ENCODE data around the gene MPP1.

The MPP1 gene

DNA sequence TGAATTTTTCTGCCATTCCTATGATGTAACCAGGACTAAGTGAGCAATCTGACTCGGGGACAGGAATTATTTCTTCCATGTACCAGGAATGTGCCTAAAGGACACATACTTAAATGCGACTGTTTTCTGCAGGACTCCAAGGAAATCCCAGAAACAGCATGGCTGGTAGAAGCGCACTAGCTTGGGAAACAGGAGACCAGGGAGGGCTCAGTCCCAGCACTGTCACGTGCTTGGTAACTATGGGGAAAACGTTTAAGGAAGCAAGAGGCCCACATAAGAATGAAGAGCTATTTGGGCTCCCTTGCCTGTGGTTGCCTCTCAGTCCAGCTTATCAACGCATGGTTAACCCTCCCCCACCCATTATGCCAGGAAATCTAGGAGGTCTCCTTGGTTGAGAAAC, 19.6 kb downstream of the MPP1 start:
- H3K9ac ChIP-seq (ENCODE audit: low read length), result no peak overlapping the region
- no peaks in the 10 kb centered on the region for H3K9me3 ChIP-seq (ENCODE audit: control insufficient read depth, low read length)
- H3K4me1 ChIP-seq (ENCODE audit: control insufficient read depth, insufficient read depth, low read length), result no peaks in the 10 kb centered on the region
- H3K36me3 ChIP-seq (ENCODE audit: control insufficient read depth, insufficient read depth, low read length), result no peaks in the 10 kb centered on the region
- no peak overlapping the region for H3K4me3 ChIP-seq (ENCODE audit: low read length)
- H3K27me3 ChIP-seq (ENCODE audit: control insufficient read depth, insufficient read depth, low read length), result no peaks in the 10 kb centered on the region

DNA sequence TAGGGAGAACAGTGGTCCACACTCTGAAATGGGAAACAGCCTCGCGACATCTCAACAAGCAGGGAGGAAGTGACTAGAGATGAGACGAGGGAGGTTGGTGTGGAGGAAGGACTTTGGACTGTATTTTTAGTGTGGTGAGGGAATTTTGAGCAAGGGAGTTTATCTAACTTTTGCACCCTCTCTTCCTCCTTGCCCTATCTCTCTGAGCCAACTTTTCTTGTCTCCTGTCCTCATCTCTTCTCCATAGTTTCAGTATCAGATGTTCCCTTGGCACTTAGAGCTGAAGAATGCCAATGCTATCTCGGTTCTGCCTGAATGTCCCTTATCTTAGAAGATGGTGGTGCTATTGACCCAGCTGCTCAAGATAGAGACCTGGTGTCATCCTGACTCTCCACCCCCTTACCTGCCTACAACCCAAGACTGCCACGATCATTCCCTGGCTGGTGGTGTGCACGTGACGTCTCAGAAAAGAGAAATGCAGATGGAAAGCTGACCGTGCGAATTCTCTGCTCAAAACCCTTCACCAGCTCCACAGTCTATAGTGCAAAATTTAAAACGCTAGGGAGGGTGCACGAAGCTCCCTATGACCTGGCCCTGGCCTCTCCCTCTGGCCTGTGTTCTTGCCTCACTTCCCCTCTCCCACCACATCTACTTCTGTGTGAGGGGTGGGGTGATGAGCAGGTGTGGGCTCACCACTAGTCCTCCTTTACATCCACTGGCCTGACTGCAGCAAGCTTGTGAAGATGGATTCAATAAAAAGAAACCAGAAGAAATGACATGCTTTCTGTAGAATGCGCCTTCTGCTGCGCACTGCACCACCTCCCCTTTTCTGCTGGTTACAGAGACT, 20.9 kb downstream of the MPP1 start:
- no peaks in the 10 kb centered on the region for H3K27me3 ChIP-seq (ENCODE audit: control insufficient read depth, insufficient read depth, low read length)
- H3K4me1 ChIP-seq (ENCODE audit: control insufficient read depth, insufficient read depth, low read length), result no peaks in the 10 kb centered on the region
- H3K9ac ChIP-seq (ENCODE audit: low read length), result no peak overlapping the region
- H3K36me3 ChIP-seq (ENCODE audit: control insufficient read depth, insufficient read depth, low read length), result no peaks in the 10 kb centered on the region
- H3K9me3 ChIP-seq (ENCODE audit: control insufficient read depth, low read length), result no peaks in the 10 kb centered on the region
- H3K4me3 ChIP-seq (ENCODE audit: low read length), result no peak overlapping the region

DNA sequence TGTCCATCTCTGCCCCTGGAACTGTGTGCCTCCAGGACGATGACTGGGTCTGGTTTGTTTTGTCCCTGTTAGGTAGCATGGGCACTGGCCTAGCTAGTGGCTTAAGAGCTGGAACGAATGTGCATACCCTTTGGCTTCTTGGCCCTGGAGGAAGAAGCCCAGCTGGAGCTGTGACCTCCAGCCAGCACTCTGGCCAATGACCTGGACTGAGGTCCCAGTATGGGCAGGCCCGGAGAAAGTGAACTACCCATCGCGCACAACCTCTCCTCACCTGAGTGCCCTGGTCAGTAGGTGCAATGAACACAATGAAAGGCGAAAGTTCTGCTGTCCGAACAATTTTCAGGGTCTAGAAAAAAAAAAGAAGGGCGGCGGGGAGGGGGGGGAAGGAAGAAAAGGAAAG, 24.3 kb downstream of the MPP1 start:
- no peaks in the 10 kb centered on the region for H3K4me1 ChIP-seq (ENCODE audit: control insufficient read depth, insufficient read depth, low read length)
- no peaks in the 10 kb centered on the region for H3K9me3 ChIP-seq (ENCODE audit: control insufficient read depth, low read length)
- no peak overlapping the region for H3K9ac ChIP-seq (ENCODE audit: low read length)
- H3K27me3 ChIP-seq (ENCODE audit: control insufficient read depth, insufficient read depth, low read length), result no peaks in the 10 kb centered on the region
- no peak overlapping the region for H3K4me3 ChIP-seq (ENCODE audit: low read length)
- H3K36me3 ChIP-seq (ENCODE audit: control insufficient read depth, insufficient read depth, low read length), result no peaks in the 10 kb centered on the region

DNA sequence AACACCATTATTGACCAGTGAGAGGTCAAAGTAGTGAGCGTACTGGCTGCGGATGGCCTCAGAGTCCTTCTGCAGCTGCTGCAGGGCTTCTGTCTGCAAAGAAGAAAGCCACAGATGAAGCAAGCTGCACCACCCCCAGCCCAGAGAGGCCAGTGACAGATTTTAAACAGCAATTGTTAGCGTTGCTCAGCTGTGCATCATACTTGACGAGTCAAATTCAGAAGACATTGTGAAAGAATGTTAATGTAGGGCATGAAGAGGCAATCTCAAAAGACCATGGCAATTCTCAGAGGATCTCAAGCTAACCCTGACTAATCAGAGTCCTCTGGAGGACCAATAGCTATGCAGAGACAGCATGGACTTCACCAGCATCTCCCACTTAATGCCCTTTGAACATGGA, 26.0 kb downstream of the MPP1 start:
- H3K27me3 ChIP-seq (ENCODE audit: control insufficient read depth, insufficient read depth, low read length), result no peaks in the 10 kb centered on the region
- H3K4me3 ChIP-seq (ENCODE audit: low read length), result no peak overlapping the region
- H3K36me3 ChIP-seq (ENCODE audit: control insufficient read depth, insufficient read depth, low read length), result peaks cover under 1% of the 10 kb centered on the region

DNA sequence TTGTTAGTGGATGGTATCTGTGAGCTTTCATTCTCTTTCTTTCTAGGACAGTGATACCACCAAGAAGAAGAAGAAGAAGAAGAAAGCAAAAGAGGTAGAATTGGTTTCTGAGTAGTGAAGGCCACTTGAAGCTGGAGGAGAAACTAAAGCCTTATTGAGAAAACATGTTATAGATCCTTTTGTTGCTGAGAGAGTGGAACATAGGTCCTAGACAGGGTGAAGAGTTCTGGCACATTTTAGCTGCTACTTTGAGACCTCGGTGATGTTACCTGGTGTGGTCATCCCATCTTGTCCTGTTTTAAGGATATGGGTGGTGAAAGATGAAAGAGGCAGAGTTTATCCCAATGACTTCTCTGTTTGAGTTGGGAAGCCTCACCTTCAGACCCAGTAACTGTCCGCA, 28.5 kb downstream of the MPP1 start:
- Histone ChIP-seq H3K4me3 (ENCODE audit: low read length) (no peak overlapping the region), H3K27me3 (ENCODE audit: control insufficient read depth, insufficient read depth, low read length) (no peaks in the 10 kb centered on the region), H3K9ac (ENCODE audit: low read length) (no peak overlapping the region), H3K36me3 (ENCODE audit: control insufficient read depth, insufficient read depth, low read length) (peaks cover 5% of the 10 kb centered on the region), H3K9me3 (ENCODE audit: control insufficient read depth, low read length) (no peaks in the 10 kb centered on the region), H3K4me1 (ENCODE audit: control insufficient read depth, insufficient read depth, low read length) (no peaks in the 10 kb centered on the region)

More for the DNA sequence above, 26.0 kb downstream of the MPP1 start:
- H3K9ac ChIP-seq (ENCODE audit: low read length), result no peak overlapping the region
- H3K4me1 ChIP-seq (ENCODE audit: control insufficient read depth, insufficient read depth, low read length), result no peaks in the 10 kb centered on the region
- no peaks in the 10 kb centered on the region for H3K9me3 ChIP-seq (ENCODE audit: control insufficient read depth, low read length)

DNA sequence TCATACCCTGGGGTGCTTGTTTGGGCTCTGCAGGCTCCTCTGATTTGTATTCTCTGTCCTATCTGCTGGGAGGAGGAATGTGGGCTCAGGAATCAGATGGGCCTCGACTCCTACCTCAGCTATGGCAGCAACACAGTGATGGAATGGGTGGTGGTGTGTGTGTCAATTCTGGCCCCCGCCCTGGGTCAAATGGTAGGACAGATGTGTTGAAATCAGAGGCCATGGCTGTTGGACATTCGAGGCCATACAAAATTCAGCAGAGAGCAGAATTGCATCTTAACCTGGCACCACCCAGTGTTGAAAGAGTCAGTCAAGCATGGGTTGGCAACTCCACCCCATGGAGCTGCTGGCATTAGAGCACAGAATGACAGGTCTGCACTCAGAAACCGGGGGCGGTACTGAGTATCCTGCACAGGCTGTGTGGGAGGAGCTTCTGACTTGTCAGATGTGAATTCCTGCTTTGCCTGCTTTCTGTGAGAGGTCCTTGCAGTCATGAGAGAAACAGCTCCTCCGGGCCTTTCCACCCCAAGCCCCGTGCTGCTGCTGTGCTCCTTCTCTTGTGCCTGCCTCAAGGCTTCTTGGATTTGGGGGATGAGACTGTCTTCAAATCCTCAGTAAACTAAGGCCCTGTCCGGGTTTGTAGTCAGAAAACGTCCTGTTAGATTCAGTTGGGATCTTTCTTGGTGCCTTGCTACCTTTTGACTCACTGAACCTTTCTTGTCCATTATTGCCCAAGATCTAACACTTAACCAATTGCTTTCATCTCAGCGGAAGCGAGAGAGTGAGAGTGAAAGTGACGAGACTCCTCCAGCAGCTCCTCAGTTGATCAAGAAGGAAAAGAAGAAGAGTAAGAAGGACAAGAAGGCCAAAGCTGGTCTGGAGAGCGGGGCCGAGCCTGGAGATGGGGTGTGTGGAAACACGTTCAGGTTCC, 29.6 kb downstream of the MPP1 start:
- no peak overlapping the region for H3K9ac ChIP-seq (ENCODE audit: low read length)
- peaks cover 5% of the 10 kb centered on the region for H3K36me3 ChIP-seq (ENCODE audit: control insufficient read depth, insufficient read depth, low read length)

DNA sequence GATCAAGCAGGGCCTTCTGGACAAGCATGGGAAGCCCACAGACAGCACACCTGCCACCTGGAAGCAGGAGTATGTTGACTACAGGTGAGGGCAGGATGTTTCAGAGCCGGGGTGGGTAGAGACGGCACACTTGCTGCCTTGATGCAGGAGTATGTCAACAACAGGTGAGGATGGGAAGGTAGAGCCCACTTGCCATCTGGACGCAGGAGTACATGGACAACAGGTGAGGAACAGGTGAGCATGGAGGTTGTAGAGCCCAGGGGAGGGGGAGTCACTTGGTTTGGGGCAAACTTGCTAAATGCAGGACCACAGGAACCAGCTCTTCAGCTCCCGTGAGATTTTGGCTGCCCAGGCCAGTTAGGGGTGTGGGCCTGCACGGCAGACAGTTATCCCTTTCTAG, 30.7 kb downstream of the MPP1 start:
- H3K9me3 ChIP-seq (ENCODE audit: control insufficient read depth, low read length), result no peaks in the 10 kb centered on the region
- H3K36me3 ChIP-seq (ENCODE audit: control insufficient read depth, insufficient read depth, low read length), result peaks cover 5% of the 10 kb centered on the region
- no peaks in the 10 kb centered on the region for H3K27me3 ChIP-seq (ENCODE audit: control insufficient read depth, insufficient read depth, low read length)
- H3K4me3 ChIP-seq (ENCODE audit: low read length), result no peak overlapping the region
- no peaks in the 10 kb centered on the region for H3K4me1 ChIP-seq (ENCODE audit: control insufficient read depth, insufficient read depth, low read length)
- no peak overlapping the region for H3K9ac ChIP-seq (ENCODE audit: low read length)

More for the DNA sequence above, 29.6 kb downstream of the MPP1 start:
- Histone ChIP-seq H3K4me3 (ENCODE audit: low read length) (no peak overlapping the region), H3K9me3 (ENCODE audit: control insufficient read depth, low read length) (no peaks in the 10 kb centered on the region), H3K4me1 (ENCODE audit: control insufficient read depth, insufficient read depth, low read length) (no peaks in the 10 kb centered on the region), H3K27me3 (ENCODE audit: control insufficient read depth, insufficient read depth, low read length) (no peaks in the 10 kb centered on the region)

DNA sequence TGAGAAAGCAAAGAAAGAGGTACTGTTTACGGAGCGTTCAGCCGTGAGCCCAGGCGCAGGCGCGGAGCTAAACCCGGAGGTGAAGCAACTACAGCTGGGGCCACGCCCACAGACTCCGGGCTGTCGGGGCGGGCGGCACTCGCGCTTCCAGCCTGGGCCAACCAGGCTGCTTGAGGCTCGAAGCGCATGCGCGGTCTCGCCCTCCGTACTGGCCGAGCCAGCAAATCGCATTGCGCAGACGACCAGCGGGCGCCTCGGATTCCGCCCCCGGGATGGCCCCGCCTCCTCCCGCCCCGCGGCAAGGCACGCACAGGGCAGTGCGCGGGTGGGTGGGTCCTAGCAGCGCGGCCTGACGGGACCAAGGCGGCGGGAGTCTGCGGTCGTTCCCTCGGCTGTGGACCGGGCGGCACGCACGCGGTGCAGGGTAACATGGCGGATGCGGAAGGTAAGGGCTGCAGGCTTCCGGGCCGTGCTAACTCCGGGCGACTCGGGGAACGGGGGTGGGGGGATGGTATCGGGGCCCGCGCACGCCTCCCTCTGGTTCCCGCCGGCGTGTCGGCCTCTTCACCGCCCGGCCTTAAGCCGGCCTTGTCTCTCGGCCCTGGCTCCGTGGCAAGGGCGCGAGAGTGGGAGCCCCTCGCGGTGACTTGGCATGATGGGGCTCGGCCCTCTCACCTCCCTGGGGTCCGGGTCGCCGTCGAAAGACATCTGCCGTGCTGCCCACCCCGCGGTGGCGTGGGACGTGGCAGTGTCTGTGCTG, 42.6 kb downstream of the MPP1 start, which contains the start of gene DKC1:
Gene DKC1 (plus strand): TSS at position 328 of the 760 bp plus-strand sequence. CDS start 102 bp downstream, at position 430.
- H3K36me3 ChIP-seq (ENCODE audit: control insufficient read depth, insufficient read depth, low read length), result no peaks in the 10 kb centered on the region
- H3K9ac ChIP-seq (ENCODE audit: low read length), result peak within 1 kb of the TSS; percentile 57
- H3K4me3 ChIP-seq (ENCODE audit: low read length), result peak within 1 kb of the TSS; percentile 46
- no peaks in the 10 kb centered on the region for H3K4me1 ChIP-seq (ENCODE audit: control insufficient read depth, insufficient read depth, low read length)
- no peaks in the 10 kb centered on the region for H3K27me3 ChIP-seq (ENCODE audit: control insufficient read depth, insufficient read depth, low read length)
- no peaks in the 10 kb centered on the region for H3K9me3 ChIP-seq (ENCODE audit: control insufficient read depth, low read length)

DNA sequence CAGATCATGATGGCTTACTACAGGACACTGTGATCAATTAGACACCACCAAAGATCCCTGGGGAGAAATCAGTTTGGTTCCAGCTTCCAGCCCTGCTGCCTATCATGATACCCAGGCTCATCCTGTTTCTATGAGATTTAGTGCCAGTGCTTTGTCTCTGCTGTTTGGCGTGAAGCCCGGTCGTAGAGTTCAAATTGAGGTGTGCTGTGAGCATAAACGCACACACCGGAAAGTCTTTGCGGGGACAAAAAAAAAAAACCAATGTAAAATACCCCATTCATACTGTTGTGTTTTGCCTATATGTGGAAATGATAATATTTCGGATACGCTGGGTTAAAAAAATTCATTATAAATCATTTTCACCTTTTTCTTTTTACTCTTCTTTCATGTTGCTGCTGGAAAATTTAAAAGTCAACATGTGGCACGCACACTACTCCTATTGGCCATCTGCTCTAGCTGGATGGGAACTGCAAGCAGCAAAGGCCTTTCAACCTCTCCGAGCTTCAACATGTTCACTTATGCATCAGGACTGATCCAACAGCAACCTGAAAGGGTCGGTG, 43.2 kb downstream of the MPP1 start:
- peak overlapping the region; percentile 47 for H3K9ac ChIP-seq (ENCODE audit: low read length)
- no peaks in the 10 kb centered on the region for H3K9me3 ChIP-seq (ENCODE audit: control insufficient read depth, low read length)
- H3K27me3 ChIP-seq (ENCODE audit: control insufficient read depth, insufficient read depth, low read length), result no peaks in the 10 kb centered on the region
- no peaks in the 10 kb centered on the region for H3K36me3 ChIP-seq (ENCODE audit: control insufficient read depth, insufficient read depth, low read length)
- no peaks in the 10 kb centered on the region for H3K4me1 ChIP-seq (ENCODE audit: control insufficient read depth, insufficient read depth, low read length)
- H3K4me3 ChIP-seq (ENCODE audit: low read length), result no peak overlapping the region

DNA sequence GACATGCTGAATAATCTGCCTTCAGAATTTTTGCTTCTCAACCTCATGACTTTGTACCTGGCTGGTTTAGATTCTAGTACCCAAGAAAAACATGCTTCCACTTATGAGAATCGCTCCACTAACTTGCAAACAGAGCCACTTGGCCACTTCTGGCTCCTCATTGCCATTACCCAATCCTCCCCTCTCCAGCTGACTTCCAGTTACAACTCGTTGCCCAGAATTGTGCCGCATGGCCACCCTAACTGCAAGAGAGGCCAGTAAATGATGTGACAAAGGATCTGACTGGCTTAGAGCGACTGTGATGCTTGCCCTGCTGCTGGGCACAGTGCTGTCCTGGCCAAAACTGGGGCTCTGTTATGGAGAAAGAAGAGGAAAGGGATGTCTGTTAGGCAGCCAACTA, 46.6 kb downstream of the MPP1 start:
- Histone ChIP-seq H3K4me3 (ENCODE audit: low read length) (no peak overlapping the region), H3K36me3 (ENCODE audit: control insufficient read depth, insufficient read depth, low read length) (no peaks in the 10 kb centered on the region), H3K4me1 (ENCODE audit: control insufficient read depth, insufficient read depth, low read length) (no peaks in the 10 kb centered on the region), H3K9me3 (ENCODE audit: control insufficient read depth, low read length) (no peaks in the 10 kb centered on the region), H3K9ac (ENCODE audit: low read length) (no peak overlapping the region), H3K27me3 (ENCODE audit: control insufficient read depth, insufficient read depth, low read length) (no peaks in the 10 kb centered on the region)

DNA sequence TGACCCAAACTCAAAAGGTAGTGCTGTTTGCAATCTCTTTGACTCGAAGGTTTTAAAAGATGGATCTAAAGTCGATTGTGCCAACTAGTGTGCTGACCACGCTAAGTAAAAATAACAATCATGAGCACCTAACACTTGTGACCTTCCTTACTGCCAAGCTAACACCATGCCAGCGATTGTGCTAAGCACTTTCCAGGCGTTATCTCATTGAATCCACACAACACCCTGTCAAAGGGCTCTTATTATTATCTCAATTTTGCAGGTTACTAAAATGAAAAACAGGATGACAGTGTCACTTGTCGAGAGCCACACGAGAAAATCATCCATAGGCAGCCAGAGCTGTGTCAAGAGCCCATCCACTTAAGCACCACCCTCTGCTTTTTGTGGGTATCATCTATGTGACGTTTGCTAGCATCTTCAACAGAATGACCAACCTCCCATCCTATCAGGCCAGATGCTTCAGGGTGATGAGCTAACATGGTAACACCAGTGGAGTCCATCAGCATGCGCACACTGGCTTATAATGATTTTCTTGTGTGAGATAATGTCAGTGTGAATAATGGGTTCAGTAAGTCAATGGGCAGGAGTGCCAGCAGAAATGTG, 53.5 kb downstream of the MPP1 start:
- Histone ChIP-seq H3K27me3 (ENCODE audit: control insufficient read depth, insufficient read depth, low read length) (peaks cover 32% of the 10 kb centered on the region), H3K4me3 (ENCODE audit: low read length) (no peak overlapping the region), H3K9ac (ENCODE audit: low read length) (no peak overlapping the region), H3K9me3 (ENCODE audit: control insufficient read depth, low read length) (no peaks in the 10 kb centered on the region), H3K36me3 (ENCODE audit: control insufficient read depth, insufficient read depth, low read length) (no peaks in the 10 kb centered on the region), H3K4me1 (ENCODE audit: control insufficient read depth, insufficient read depth, low read length) (peaks cover 11% of the 10 kb centered on the region)

Data from mucosa of stomach (tissue), 1 donor.